HG03460 (cell line): ENCODE results near the gene CXCL10.
"Not testable (repeated sequence)": the region's sequence is repeated elsewhere in the genome, so short reads cannot be mapped to it uniquely, and the experiment has no call there.

Source experiments
- ATAC-seq: cut with Tn5 transposase; IDR thresholded peaks from one replicate; pipeline ENCODE4 v1.9.1; 2021; ENCODE audit not compliant: unreplicated experiment

CXCL10 gene

DNA sequence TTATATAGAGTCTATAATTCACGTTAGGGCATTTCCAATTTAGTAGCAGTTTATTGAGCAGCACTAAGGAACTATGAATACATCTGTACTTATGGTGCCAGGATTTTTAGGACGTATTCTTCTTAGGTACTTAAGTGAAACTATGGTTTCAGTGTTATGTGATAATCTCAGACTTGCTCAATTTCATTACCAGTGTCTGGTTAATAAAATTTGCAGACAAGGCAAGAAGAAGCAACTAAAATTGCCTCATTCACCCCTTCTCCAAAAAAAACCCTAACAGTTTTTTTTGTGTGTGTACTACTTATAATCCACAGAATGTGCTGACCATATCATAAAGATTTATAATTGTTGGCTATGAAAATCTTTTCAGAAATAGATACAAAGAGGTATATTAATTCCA is 6.0 kb upstream of the CXCL10 start:
- no peak for ATAC-seq

- ATAC-seq: no peak
Observed at GRCh38 chr4:76028350-76028765, 5.1 kb upstream of the CXCL10 start.

GRCh38 chr4:76024065-76024464 is 768 bp upstream of the CXCL10 start:
- no peak for ATAC-seq

DNA sequence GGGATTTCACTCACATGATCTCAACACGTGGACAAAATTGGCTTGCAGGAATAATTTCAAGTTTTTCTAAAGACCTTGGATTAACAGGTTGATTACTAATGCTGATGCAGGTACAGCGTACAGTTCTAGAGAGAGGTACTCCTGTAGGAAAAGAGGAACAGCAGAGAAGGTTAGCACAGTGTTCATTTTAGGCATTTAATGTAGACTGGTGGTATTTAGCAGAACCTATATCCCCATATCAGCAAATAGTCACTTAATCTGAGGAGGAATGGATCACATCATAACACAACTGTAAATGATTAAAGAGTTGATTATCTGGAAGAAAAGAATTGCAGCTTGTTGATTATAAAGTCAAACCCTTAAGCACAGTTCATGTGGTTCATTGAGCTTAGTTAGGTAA is 620 bp downstream of the CXCL10 start:
- no peak for ATAC-seq

- ATAC-seq: no peak
Observed at GRCh38 chr4:76022031-76022430, 1.3 kb downstream of the CXCL10 start.

GRCh38 chr4:76017056-76017686 is 6.1 kb downstream of the CXCL10 start:
- ATAC-seq: no peak

- ATAC-seq: peak; percentile 49
Observed at GRCh38 chr4:76016393-76016792, 6.9 kb downstream of the CXCL10 start.

DNA sequence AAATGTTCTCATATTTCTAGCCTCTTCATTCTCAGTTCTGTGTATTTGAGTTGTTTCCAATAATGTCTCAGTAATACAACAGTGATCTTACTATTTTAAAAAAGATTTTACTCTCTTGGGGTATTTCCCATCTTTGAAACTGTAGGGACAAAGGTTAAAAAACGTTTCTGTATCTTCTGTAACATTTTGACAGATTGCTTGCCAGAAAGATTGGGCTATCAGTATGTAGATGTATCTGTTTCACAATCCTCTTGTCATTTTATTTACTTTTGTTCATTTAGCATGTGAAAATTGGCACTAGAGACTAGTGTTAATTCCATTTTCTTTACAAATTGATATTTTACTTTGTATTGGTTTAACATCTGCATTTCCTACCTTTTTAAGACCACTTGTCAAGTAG is 9.8 kb downstream of the CXCL10 start:
- no peak for ATAC-seq

GRCh38 chr4:76012388-76012801 is 10.9 kb downstream of the CXCL10 start:
- no peak for ATAC-seq

DNA sequence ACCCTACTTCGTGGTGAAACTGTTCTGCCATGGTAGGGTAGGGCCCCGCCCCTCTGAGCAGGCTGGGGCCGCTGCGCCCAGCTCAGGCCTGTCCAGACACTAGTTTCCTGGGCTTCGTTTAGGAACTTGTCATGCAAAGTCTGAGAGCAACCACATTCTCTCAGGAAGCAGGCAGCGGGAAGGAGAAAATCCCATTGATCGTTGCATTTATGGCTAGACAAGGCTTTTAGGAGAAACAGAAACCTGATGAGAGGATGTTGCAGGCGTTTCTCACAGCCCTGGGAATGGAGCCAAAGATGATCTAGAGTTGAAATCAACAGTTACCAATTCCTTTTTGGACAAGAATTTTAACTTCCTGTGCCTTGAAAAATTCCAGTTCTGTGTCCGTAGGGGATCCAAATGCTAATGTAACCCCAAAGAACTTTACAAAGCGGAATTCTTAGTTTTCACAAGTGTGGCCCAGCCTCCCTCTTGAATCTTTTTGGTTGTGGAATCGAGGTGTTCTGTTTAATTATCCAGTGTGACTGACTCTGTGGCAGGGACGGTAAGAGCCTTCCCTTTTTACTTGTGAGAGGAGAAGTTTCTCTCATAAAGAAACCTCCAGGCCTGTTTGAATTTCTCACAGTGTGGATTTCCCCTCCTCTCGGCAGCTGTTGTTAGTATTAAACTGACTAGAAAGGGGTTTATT is 11.5 kb downstream of the CXCL10 start:
- ATAC-seq: peak; percentile 84

- ATAC-seq: no peak
Observed at GRCh38 chr4:76011018-76011670, 12.2 kb downstream of the CXCL10 start.

DNA sequence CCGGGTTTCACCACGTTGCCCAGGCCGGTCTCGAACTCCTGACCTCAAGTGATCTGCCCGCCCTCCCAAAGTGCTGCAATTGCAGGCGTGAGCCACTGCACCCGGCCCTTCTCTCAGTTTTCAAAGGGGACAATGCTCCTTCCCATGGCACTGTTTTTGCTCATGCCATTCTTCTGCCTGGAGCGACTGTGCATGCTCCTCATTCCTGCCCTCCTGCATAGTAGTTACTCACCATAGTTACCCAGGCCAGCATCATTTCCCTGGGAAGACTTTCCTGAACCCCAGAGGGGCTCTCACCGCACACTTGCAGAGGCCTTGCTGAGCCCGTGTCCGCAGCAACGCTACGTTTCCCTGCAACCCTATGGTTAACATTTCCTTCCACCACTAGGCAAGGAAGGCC is 12.7 kb downstream of the CXCL10 start:
- ATAC-seq: no peak

DNA sequence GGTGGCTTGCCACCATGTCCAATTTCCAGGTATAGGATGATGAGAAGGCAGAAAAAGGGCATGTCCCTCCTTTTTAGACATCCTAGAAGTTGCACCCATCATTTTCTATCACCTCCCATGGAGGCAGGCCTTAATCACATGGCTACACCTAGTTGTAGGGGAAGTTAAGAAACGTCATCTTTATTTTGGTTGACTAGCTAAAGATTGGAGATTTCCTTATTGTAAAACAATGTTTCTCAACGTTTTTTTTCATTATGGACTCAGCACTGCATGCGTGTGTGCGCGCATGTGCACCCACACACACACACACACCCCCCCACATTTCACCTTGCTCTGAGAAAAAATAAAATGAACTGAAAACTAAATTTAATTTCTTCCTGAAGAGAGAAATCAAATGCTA is 14.0 kb downstream of the CXCL10 start:
- ATAC-seq: no peak

- no peak for ATAC-seq
Observed at GRCh38 chr4:76007089-76007862, 16.0 kb downstream of the CXCL10 start, which contains the start of gene CXCL9. CXCL9 (minus strand) TSS chr4:76007509; CDS start chr4:76007449, 60 bp downstream.

DNA sequence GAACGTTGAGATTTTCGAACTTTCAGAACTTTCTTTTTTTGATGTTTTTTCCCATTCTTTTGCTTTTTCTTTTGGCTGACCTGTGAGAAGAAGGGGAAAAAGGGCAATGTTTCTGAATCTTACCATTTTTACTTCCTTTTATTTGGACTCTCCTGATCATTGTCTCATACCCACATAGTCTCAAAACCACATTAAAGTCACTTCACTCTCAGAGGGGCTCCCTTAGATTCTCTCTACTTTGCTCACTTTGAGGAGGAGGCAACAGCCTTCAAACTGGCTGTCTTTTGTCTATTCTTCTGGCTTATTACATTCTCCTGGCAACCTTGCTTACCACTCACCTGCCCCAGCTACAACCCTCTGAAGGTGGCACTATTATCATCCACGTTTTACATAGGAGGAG is 19.7 kb downstream of the CXCL10 start:
- ATAC-seq: no peak

- ATAC-seq: no peak
Observed at GRCh38 chr4:76003035-76003434, 20.3 kb downstream of the CXCL10 start.

GRCh38 chr4:76002176-76002575 is 21.1 kb downstream of the CXCL10 start:
- ATAC-seq: no peak

DNA sequence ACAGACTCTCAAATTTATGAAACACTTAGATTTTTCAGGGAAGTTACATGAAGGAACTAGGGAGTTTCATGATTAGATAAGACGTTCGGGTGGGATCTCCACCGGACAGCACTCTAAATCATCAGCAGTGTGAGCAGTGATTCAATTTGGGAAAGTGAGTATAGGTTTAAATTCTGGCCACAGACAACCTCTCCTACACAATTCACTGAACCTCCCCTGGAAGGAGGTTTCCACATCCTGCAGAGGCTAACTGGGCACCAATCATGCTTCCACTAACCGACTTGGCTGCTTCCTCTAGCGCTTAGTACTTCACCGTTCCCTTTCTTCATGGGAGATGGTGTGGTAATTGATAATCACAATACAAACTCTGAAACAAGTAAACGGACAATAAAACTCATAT is 21.6 kb downstream of the CXCL10 start:
- no peak for ATAC-seq

GRCh38 chr4:76000279-76000678 is 23.0 kb downstream of the CXCL10 start:
- ATAC-seq: no peak

DNA sequence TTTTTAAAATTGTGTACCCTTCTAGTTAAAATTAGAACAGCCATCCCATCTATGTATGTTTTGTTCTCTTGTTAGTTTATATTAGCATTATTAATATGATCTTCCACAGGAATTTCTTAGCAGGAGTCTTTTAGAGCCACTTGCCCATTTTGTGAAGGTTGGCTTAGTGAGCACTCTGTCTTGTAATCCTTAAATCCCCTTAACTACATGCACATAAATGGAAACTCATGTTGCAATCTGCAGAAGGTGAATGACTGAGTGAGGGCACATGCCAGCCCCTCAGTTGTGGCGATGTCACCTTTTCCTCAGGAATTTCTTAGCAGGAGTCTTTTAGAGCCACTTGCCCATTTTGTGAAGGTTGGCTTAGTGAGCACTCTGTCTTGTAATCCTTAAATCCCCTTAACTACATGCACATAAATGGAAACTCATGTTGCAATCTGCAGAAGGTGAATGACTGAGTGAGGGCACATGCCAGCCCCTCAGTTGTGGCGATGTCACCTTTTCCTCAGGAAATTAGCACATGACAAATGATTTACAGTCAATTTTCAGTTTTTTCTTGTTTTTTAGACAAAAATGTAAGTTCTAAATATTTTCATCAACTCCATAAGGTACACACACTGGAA is 24.7 kb downstream of the CXCL10 start:
- not testable (repeated sequence) for ATAC-seq

GRCh38 chr4:75997946-75998345 is 25.4 kb downstream of the CXCL10 start:
- no peak for ATAC-seq
